GM12801 (cell line): Measurements from ENCODE around the gene GBA2.

Experiments
- TF ChIP-seq, protein P1 (sequence below): IDR thresholded peaks from one replicate; pipeline ENCODE4 v1.5.1; 2011; ENCODE audit warnings: control low read depth; ENCODE audit not compliant: insufficient read length; ENCODE audit errors: extremely low read depth

GBA2 gene

DNA sequence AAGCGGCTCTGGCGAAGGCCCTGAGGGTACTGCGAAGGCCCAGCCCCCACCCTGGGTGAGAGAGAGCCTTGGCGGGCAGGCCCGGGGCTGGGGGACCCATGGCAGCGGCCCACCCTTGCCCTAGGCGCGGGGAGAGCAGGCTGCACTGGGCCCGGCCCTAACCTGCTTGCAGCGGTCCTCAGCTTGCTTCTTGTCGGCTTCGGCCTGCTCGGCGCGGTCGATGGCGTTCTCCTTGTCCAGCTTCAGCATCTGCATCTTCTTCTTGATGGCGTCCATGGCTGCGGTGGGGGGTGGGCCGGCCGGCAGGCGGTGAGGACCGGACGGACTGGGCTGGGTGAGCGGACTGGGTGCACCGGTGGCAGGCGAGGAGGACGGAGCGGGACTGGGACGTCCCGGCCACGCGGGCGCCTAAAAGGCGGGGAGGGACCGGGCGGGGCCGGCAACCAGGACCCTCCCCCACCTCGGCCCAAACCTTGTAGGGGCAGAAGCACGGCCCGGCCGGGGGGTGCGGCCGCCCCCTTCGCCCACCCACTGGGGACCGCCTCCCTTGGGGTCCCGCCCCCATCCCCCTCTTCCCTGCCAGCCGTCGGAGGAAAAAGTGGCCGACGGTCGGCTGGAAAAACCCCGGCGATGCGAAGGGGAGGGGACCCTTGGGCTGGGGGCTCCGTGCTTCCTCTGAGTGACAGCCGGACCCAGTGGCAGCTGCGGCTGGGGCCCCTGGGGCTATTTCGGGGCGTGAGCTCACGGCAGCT lies 59.3 kb downstream of the GBA2 start, which contains the start of gene TPM2:
TPM2 (minus strand) TSS at position 384 of the 752 bp plus-strand sequence; CDS start at position 276, 108 bp downstream.
- TF ChIP-seq, protein P1, sequence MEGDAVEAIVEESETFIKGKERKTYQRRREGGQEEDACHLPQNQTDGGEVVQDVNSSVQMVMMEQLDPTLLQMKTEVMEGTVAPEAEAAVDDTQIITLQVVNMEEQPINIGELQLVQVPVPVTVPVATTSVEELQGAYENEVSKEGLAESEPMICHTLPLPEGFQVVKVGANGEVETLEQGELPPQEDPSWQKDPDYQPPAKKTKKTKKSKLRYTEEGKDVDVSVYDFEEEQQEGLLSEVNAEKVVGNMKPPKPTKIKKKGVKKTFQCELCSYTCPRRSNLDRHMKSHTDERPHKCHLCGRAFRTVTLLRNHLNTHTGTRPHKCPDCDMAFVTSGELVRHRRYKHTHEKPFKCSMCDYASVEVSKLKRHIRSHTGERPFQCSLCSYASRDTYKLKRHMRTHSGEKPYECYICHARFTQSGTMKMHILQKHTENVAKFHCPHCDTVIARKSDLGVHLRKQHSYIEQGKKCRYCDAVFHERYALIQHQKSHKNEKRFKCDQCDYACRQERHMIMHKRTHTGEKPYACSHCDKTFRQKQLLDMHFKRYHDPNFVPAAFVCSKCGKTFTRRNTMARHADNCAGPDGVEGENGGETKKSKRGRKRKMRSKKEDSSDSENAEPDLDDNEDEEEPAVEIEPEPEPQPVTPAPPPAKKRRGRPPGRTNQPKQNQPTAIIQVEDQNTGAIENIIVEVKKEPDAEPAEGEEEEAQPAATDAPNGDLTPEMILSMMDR = no peak

DNA sequence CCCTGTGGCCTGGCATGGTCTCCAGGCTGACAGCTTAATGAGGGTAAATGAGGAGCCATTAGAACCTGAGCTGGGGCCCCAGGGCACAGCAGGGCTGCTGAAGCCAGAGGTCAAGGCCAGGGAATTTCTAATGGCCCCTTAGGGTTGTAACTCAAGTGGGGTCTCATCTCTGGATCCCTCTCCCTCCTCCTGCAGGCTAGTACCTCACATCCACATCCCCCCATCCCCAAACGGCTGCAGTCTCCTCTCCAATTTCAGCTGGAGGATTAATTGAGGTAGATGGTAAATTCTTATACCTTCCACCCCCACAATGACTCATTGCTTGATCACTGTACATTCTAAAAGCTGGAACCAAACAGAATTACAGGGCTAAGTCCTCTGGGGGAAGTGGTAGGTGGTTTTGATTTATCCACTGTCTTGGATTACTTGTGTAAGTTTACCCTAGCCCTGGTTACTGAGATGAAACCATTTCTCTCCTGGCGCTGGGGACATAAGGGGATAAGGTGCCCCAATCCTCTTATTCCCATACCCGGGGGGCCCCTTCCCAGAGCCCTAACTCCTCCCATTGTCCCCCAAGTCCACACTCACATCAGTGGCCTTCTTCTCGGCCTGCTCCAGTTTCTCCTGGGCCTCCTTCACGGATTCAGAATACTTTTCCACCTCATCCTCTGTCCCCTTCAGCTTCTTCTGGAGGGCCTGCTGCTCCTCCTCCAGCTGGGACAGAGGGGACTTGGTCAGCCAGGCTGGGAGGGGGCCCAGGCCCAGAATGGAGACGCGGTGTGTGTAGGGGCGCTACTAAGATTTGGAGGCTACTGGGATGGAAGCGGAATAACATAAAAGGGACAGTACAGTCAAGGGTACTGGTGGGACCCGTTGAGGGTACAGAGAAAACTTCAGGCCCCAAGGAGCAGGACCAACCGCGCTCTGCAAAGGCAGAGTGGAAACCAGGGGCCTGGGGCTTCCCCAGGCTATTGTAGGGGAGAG lies 60.2 kb downstream of the GBA2 start:
- TF ChIP-seq, protein P1 = no peak

DNA sequence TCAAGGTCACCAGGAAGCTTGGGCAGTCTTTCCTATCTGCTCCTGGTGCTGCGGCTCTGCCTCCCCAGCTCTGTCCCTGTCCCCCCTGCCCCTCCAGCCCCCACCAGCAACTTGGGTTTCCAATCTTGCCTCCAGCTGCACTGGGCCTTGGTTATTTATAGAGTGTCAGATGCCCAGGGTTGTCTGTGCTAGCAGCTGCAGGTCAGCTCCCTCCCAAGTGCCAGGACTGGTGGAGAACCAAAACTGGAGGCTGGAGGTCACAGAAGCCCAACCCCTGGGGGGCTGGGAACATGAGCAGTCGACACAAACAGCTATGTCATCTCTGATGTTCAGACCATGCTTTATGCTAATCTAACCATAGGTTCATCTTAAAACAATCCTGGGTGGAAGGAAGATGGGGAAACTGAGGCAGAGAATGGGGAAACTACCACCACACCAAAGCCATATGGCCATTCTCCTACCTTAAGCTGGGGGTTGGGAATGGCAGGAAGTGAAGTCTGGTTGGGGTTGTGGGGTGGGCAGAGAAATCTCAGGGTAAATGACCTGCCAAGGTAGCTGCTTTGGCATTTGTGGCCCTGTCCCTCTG lies 61.0 kb downstream of the GBA2 start:
- TF ChIP-seq, protein P1 = no peak

DNA sequence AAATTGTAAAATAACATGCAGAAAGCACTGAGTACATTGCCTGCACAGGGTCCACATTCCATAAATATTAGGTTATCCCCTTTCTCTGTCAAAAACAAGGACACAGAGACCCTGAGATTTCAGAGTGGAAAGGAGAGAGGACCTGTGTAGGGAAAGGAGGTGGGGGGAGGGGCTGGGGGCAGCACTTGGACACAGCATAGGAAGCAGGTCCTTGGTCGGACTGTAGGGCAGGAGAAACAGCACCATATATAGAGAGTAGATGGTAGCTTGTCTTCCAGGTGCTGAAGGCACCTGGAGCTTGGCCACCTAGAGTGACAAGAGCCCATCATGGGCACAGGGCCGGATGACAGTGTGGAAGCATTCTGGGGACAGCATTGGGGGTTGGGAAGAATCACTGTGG lies 61.7 kb downstream of the GBA2 start:
- TF ChIP-seq, protein P1 = no peak
